Stimulated activated CD4-positive, alpha-beta T cell treated with anti-CD3 and anti-CD28 coated beads, Interleukin-15, amount 100 ng/mL, for 1 hour (primary cell): ENCODE data around the gene SYNCRIP.
A peak's percentile ranks its signal among the peaks of the same experiment; 100 is the strongest.
"Not testable (repeated sequence)": the region's sequence is repeated elsewhere in the genome, so short reads cannot be mapped to it uniquely, and the experiment has no call there.

Experiments used
- DNase-seq, 2 donors: peaks; one replicate each; pipeline ENCODE4 v3.0.0-alpha.2; 2020; ENCODE audit warnings: low read depth in 1 of 2, low spot score in 1 of 2

SYNCRIP gene

DNA sequence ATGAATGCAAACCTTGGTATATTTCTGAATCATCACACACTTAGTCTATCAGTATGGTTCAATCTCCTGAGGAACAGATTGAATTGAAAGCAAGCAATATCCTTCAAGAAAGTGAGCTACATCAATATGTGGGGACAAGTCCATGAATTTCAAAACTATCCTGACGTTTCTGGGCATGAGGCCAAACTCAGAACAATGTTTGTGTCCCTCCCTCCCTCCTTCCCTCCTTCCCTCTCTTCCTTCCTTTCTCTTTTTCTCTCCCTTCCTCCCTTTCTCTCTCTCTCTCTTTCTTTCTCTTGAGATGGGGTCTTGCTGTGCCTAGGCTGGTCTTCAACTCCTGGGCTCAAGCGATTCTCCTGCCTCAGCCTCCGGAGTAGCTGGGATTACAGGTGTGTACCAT lies 27.9 kb upstream of the SYNCRIP start:
- DNase-seq = no peak

- DNase-seq = no peak
Observed at GRCh38 chr6:85669735-85670194, 27.1 kb upstream of the SYNCRIP start.

- no peak for DNase-seq
Observed at GRCh38 chr6:85662251-85662650, 19.6 kb upstream of the SYNCRIP start.

DNA sequence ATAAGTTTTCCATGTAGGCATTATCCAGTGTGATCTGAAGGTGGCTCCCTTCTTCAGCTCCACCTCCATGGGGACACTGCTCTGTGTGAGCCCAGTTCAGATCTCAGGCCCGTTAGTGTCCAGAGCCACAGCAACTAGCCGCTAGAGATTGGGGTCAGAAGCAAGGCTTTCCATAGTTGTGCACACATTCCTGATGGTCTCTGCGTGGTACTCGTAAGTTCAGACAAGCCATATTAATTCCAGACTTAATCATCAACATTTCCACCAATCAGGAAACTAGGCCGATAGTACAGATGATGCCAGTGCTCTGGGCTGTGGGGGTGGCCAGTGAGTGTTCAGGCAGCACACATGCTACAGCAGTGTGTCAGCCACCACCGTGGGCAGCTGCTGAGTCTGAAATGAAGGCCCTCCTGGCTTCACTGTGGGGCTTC lies 17.5 kb upstream of the SYNCRIP start:
- DNase-seq = no peak

DNA sequence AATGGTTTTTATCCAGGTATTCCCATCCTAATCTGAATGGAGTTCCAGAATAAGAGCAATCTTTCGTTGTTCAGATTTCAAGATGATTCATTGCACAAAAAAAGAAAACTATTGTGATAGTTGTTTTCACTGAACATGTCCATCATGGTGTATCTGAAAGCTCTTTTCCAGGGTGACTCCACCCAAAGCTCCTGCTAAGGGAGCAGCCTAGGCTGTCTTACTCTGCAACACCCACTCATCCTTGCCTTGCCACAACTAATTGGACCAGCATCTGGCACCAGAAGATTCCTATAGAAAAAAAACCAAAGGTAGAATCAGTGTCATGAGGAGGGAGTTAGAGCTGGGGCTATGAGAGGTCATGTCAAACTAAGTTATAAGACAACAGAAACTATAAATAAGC lies 7.9 kb upstream of the SYNCRIP start:
- DNase-seq = no peak

DNA sequence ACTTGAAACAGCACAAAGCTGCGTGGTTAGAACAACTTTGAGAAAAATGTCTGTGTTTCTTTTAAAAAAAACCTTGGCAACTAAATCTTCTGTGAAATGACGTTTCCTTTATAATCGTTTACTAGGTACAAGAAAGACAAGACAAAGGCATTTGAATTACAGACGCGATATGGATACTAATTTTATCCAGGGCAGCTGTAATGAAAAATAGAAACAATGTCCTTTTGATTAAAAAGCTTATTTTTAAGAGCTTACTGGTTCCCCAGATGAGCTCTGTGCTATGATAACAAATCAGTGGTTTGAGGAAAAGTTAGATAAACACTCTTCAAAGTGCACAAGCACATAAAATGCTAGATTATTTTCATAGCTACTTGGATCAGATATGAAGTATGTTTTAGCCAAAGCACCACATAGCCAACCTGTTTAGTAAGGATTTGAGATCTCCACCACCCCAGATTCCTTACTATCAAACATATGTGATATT lies 1.6 kb upstream of the SYNCRIP start:
- DNase-seq = no peak

DNA sequence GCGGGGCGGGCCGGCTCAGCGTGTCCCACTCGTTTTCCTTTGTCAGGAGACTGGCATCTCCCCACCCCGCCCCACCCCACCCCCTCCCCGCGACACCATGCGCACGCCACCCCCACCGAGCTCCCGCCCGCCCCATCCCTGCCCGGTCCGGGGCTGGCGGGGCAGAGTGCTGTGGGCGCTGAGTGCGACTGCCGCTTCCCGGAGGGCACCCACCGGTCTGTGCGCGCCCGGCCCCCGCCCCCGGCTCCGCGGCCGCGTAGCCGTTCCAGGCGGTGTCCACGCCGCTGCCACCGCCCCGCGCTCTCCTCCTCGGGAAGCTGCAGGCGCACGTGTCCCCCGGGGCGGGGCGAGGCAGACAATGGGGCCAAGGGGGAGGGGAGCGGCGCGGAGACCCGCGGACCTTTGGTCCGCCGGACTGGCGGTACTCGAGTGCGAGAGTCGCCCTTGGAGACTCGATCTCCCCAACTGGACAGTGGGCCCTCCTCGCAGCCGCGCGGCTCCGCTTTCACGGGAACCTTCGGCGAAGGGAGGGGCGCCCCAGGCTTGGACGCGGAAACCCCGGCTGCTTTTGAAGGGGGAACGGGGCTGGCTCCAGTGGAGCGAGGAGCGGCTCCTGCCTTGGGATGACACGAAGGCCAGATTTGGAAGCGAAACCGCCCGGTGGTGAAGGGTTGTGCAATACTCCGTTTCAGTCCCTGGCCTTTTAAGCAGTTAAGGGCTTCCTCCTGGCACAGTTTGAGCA lies 1.0 kb upstream of the SYNCRIP start:
- DNase-seq = peak; percentile 40 to 60

GRCh38 chr6:85641897-85642773 lies 551 bp downstream of the SYNCRIP start:
- DNase-seq = peak; percentile 16 to 43

DNA sequence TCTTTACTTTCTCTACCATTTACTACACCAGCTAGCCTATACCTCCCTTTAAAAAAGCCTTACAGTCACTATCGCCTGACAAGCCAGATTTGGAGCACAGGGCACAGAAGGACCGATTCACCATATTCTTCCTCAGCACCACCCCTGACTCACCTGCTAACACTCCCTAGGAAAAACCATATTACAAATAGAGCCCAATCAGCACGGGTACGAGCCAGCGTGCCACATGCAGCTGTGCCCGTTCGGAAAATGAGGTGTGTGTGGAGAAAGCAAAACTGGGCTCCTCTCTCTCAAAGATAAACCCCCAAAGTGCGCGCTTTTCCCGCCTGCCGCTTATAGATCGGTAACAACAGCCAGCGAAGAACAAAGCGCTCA lies 1.2 kb downstream of the SYNCRIP start:
- peak in 1 of 2 donors; percentile 3 for DNase-seq

GRCh38 chr6:85640821-85641220 lies 1.9 kb downstream of the SYNCRIP start:
- DNase-seq = no peak

DNA sequence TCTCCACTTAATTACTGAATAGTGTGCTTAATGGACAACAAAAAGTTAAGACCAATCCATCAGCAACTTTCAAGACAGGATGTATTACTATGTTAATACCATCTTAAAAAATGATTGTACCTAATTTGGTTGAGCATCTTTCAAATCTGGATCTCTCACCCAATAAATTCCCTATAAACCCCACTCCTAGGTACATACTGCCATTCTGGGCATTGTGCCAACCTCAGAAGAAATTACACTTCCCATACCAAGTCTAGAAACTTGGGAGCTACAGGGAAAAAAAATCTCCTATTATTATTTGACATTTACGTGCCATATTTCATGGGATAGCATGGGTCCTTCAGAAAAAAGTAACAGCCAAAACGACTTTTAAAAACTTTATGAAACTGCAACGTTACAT lies 5.1 kb downstream of the SYNCRIP start:
- DNase-seq = no peak

DNA sequence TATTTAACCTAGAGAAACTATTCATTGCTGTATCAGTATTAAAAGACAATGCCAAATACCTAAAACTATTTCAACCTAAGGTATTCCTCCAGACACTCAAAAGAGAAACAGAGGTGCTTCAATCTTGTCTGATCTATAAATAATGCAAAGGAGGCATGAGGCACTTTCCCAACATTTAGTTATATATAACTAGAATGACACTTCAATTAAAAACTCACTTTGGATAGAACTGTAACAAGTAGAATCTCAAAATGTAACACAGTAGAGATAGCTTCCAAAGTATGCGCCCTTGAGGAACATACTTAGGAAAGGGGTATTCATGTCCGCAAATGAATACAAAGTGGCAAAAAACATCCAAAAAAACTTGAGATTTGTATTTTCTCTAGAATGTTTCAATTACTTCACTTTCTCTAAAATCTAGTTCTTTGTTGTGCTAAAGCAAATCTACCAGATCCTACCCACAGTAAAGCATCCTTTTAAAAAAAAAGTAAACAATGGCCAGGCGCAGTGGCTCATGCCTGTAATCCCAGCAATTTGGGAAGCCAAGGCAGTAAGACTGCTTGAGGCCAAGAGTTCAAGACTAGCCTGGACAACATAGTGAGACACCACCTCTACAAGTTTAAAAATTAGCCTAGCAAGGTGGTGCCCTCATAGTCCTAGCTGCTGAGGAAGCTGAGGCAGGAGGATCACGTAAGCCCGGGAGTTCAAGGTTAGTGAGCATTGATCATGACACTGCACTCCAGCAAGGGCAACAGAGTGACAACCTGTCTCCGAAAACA lies 10.3 kb downstream of the SYNCRIP start:
- DNase-seq = no peak

GRCh38 chr6:85631117-85631516 lies 11.6 kb downstream of the SYNCRIP start:
- not testable (repeated sequence) for DNase-seq

DNA sequence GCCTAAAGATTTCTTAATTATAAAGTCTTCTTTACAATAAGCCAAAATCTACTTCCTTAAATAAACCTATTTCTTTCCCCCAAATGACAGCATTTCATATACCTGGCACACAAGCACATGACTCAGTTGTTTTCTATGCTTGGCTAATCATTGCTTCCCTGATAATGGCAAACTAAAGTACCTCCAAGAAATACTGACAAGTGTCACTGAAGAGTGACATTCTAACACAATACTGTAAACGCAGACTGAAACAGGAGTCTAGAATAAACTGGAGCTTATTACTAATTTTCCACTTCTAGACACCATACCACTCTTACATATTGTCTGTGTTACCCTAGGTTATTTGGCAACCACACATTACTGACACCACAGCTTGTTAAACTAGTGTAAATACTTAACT lies 14.3 kb downstream of the SYNCRIP start:
- DNase-seq = no peak

DNA sequence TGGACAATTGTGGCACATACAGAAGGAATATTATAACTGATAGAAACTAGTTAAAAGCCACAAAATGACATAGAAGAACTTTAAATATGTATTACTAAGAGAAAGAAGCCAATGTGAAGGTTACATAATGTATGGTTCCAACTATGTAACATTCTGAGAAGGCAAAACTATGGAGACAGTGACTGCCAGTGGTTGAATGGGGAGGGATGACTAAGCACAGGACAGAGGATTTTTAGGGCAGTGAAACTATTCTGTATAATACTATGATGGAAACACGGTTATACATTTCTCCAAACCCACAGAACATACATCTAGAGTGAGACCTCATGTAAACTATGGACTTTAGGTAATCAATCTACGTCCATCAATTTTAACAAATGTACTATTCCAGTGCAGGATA lies 22.4 kb downstream of the SYNCRIP start:
- no peak for DNase-seq

DNA sequence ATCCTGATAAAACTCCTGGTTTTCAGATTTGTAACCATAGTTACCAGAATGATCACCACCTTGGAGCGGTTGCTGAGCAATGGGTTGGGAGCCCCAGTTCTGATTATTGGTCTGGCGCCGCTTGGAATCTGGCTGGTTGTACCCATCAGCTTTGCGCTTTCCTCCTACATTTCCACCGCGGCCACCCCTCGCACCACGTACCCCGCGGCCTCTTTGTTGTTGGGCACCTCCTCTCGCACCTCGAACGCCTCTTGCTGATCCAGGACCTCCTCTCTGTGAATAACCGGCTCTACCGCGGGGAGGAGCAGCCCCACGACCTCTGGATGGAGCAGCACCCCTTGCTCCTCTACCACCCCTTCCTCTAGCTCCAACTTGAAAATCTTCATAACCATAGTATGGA lies 27.9 kb downstream of the SYNCRIP start:
- DNase-seq = no peak

GRCh38 chr6:85612690-85613474 lies 29.8 kb downstream of the SYNCRIP start:
- DNase-seq = no peak

DNA sequence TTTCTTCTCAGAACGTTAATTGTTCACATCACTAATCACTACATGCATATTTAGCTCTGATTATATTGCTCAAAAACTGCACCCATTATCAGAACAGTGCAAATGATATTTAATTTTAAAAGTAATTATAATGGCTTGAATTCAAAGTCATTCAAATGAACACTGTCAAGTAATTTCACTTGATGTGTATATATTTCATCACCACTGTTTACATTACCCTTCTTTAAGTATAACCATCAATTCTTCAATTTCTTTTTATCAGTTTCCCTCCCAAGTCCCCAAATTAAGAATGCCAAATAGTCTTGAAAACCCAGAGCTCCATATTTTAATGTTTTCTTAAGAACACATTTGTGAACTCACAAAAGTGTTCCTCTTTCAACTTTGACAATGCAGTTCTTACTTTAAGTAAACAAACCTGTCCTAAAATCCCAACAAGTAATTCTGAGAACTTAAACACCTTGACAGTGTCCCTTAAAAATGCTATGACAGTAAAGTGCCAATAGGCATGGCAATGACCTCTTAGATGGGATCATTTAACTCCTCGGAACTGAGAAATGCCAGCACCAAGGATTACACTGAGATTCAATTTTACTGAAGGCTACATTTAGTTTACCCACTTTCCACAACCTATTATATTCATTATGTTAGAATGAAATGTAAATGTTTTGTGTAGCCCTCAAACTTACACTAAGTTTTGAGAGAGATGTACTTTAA lies 32.3 kb downstream of the SYNCRIP start:
- DNase-seq = no peak

DNA sequence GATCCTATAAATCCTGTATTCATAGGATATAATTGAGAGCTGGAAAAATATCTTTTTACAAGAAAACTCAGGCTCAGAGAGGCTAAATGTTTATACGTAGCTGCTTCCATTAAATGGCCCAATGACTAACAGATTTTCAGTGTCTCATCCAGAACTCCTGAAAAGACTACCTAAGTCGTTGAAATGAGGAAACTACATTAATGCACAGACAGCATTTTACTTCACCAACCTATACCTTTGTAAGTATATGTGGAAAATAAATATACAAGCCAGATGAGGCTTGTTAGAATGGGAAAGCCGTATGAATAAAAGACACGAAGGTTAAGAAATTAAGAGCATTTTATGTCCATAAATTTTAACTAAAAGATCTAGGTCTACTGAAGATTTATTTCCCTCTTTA lies 40.6 kb downstream of the SYNCRIP start:
- no peak for DNase-seq

GRCh38 chr6:85600713-85601313 lies 41.9 kb downstream of the SYNCRIP start:
- no peak for DNase-seq
